Gastrocnemius medialis (tissue), 4 donors: ENCODE data around the gene CHRM5.

Source experiments
- CTCF ChIP-seq, 5 experiments: fragments of 450-650 bp in 3 of 5; fragments of 200-600 bp in 2 of 5; sonication (generic) in 2 of 5; IDR thresholded peaks in 4 of 5; conservative IDR thresholded peaks in 1 of 5; 1 replicate in 4 of 5; 2 replicates in 1 of 5; pipeline ENCODE4 v1.5.1; 2016 to 2019; ENCODE audit warnings: antibody characterized with exemption in 5 of 5, mild to moderate bottlenecking in 3 of 5, moderate library complexity in 3 of 5
- POLR2A ChIP-seq, 2 donors: fragments of 450-650 bp; IDR thresholded peaks; one replicate each; pipeline ENCODE4 v1.6.1; 2017; ENCODE audit warnings: antibody characterized with exemption in 2 of 2, mild to moderate bottlenecking in 2 of 2, moderate library complexity in 2 of 2

- TF ChIP-seq CTCF (IDR thresholded peaks at IDR 0.05 in 4 of 5, conservative IDR thresholded peaks at IDR 0.05 in 1 of 5) (no peak), POLR2A (IDR thresholded peaks at IDR 0.05) (no peak)
Observed at GRCh38 chr15:34012461-34013028, 44.2 kb downstream of the CHRM5 start.
